ENCODE results near the gene CDKN2B. TPM values are rescaled to one million over a fixed set of nuclear protein-coding genes. Genes with fewer than 3 reads are reported as not detected.

CDKN2B gene
- total RNA-seq, 1 experiment from 2014 or later: 0.05 TPM

DNA sequence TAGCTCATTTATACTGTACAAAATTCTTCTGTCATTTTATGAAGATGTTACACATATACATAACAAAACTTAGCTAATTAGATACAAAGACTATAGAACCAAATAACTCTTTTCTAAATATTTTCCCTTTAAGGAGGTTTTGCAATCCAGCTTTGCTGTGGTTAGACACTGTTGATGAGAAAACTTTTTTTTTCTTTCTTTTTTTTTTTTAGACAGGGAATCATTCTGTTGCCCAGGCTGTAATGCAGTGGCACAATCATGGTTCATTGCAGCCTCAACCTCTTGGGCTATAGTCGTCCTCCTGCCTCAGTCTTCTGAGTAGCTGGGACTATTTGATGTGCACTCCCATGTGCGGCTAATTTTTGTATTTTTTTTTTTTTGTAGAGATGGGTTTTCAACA is 38.5 kb upstream of the CDKN2B start:
- Histone ChIP-seq H3K36me3 (ENCODE audit: control insufficient read depth, insufficient read depth, low read length) (no peaks in the 10 kb centered on the region), H3K4me3 (ENCODE audit: low read depth in 2 of 2, low read length in 2 of 2) (no peak overlapping the region), H3K27ac (ENCODE audit: low read length) (no peak overlapping the region), H3K27me3 (ENCODE audit: control insufficient read depth, insufficient read depth, low read length) (no peaks in the 10 kb centered on the region), H3K4me1 (ENCODE audit: control insufficient read depth, insufficient read depth, low read length) (no peaks in the 10 kb centered on the region), H3K9me3 (ENCODE audit: control insufficient read depth, insufficient read depth, low read depth, low read length) (no peaks in the 10 kb centered on the region)
- POLR2A ChIA-PET: no interaction called here
- BruUV-seq (replicated peaks): no TSS peak
- intact Hi-C loops (cut with micrococcal nuclease; ENCODE audit: unreplicated experiment) (no loop called here), in situ Hi-C loops (cut with HindIII; ENCODE audit: low pct_unique_long_range_greater_than_20kb, low sequenced_read_pairs) (no loop called here)
- ATAC-seq (no peak), DNase-seq (ENCODE audit: low read depth, low spot score) (no peak)
- TF ChIP-seq SIN3A (IDR thresholded peaks at IDR 0.05; ENCODE audit: borderline replicate concordance, insufficient read depth, low read depth, low read length) (no peak), POLR2AphosphoS5 (IDR thresholded peaks at IDR 0.05; ENCODE audit: low read depth, low read length) (no peak), TCF7L2 (IDR thresholded peaks at IDR 0.05; ENCODE audit: low read depth, low read length) (no peak)
- TF ChIP-seq, protein P1, sequence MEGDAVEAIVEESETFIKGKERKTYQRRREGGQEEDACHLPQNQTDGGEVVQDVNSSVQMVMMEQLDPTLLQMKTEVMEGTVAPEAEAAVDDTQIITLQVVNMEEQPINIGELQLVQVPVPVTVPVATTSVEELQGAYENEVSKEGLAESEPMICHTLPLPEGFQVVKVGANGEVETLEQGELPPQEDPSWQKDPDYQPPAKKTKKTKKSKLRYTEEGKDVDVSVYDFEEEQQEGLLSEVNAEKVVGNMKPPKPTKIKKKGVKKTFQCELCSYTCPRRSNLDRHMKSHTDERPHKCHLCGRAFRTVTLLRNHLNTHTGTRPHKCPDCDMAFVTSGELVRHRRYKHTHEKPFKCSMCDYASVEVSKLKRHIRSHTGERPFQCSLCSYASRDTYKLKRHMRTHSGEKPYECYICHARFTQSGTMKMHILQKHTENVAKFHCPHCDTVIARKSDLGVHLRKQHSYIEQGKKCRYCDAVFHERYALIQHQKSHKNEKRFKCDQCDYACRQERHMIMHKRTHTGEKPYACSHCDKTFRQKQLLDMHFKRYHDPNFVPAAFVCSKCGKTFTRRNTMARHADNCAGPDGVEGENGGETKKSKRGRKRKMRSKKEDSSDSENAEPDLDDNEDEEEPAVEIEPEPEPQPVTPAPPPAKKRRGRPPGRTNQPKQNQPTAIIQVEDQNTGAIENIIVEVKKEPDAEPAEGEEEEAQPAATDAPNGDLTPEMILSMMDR (IDR thresholded peaks at IDR 0.05): no peak
- TF ChIP-seq, protein P2, sequence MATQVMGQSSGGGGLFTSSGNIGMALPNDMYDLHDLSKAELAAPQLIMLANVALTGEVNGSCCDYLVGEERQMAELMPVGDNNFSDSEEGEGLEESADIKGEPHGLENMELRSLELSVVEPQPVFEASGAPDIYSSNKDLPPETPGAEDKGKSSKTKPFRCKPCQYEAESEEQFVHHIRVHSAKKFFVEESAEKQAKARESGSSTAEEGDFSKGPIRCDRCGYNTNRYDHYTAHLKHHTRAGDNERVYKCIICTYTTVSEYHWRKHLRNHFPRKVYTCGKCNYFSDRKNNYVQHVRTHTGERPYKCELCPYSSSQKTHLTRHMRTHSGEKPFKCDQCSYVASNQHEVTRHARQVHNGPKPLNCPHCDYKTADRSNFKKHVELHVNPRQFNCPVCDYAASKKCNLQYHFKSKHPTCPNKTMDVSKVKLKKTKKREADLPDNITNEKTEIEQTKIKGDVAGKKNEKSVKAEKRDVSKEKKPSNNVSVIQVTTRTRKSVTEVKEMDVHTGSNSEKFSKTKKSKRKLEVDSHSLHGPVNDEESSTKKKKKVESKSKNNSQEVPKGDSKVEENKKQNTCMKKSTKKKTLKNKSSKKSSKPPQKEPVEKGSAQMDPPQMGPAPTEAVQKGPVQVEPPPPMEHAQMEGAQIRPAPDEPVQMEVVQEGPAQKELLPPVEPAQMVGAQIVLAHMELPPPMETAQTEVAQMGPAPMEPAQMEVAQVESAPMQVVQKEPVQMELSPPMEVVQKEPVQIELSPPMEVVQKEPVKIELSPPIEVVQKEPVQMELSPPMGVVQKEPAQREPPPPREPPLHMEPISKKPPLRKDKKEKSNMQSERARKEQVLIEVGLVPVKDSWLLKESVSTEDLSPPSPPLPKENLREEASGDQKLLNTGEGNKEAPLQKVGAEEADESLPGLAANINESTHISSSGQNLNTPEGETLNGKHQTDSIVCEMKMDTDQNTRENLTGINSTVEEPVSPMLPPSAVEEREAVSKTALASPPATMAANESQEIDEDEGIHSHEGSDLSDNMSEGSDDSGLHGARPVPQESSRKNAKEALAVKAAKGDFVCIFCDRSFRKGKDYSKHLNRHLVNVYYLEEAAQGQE (IDR thresholded peaks at IDR 0.05; ENCODE audit: insufficient read depth in 1 of 2, low read depth in 2 of 2, low read length in 1 of 2): no peak
- CTCF ChIA-PET: no interaction called here

DNA sequence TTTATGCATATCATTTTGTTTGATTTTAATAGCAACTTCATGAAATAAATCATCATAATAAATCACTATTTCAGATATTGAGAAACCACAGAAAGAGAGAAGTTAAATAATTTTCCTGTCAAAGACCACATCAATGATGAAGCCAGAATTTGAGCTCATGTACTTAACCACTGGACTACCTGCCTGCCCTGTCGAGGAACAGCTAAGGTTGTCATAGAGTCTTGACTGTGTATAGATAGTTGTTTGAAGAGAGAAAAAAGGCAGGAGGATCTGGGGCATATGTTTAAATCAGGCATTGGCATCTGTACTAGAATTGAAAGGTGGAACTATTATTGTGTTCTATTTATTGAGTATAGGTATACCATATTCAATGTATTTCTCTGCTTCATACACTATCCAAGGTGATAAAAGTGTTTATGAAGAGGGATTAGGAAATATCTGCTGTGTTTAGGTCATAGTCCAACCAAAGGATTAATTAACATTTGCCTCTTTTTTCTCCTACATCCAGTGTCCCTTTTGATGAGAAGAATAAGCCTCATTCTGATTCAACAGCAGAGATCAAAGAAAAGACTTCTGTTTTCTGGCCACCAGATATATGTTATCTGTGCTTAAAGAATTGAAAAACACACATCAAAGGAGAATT is 37.3 kb upstream of the CDKN2B start:
- in situ Hi-C loops (cut with HindIII; ENCODE audit: low pct_unique_long_range_greater_than_20kb, low sequenced_read_pairs): no loop called here

More for the DNA sequence above, 37.3 kb upstream of the CDKN2B start:
- Histone ChIP-seq H3K4me1 (ENCODE audit: control insufficient read depth, insufficient read depth, low read length) (no peaks in the 10 kb centered on the region), H3K36me3 (ENCODE audit: control insufficient read depth, insufficient read depth, low read length) (no peaks in the 10 kb centered on the region), H3K27me3 (ENCODE audit: control insufficient read depth, insufficient read depth, low read length) (no peaks in the 10 kb centered on the region), H3K27ac (ENCODE audit: low read length) (no peak overlapping the region), H3K4me3 (ENCODE audit: low read depth in 2 of 2, low read length in 2 of 2) (no peak overlapping the region), H3K9me3 (ENCODE audit: control insufficient read depth, insufficient read depth, low read depth, low read length) (no peaks in the 10 kb centered on the region)
- ChIA-PET CTCF (no interaction called here), POLR2A (no interaction called here)
- no TSS peak for BruUV-seq (replicated peaks)
- intact Hi-C loops (cut with micrococcal nuclease; ENCODE audit: unreplicated experiment): no loop called here
- TF ChIP-seq, protein P1 (IDR thresholded peaks at IDR 0.05): no peak
- TF ChIP-seq TCF7L2 (IDR thresholded peaks at IDR 0.05; ENCODE audit: low read depth, low read length): no peak
- TF ChIP-seq SIN3A (IDR thresholded peaks at IDR 0.05; ENCODE audit: borderline replicate concordance, insufficient read depth, low read depth, low read length): no peak
- no peak for TF ChIP-seq POLR2AphosphoS5 (IDR thresholded peaks at IDR 0.05; ENCODE audit: low read depth, low read length)
- TF ChIP-seq, protein P2 (IDR thresholded peaks at IDR 0.05; ENCODE audit: insufficient read depth in 1 of 2, low read depth in 2 of 2, low read length in 1 of 2): no peak
- ATAC-seq (no peak), DNase-seq (ENCODE audit: low read depth, low spot score) (no peak)
